Measurements from ENCODE around the gene RNH1.

DNA sequence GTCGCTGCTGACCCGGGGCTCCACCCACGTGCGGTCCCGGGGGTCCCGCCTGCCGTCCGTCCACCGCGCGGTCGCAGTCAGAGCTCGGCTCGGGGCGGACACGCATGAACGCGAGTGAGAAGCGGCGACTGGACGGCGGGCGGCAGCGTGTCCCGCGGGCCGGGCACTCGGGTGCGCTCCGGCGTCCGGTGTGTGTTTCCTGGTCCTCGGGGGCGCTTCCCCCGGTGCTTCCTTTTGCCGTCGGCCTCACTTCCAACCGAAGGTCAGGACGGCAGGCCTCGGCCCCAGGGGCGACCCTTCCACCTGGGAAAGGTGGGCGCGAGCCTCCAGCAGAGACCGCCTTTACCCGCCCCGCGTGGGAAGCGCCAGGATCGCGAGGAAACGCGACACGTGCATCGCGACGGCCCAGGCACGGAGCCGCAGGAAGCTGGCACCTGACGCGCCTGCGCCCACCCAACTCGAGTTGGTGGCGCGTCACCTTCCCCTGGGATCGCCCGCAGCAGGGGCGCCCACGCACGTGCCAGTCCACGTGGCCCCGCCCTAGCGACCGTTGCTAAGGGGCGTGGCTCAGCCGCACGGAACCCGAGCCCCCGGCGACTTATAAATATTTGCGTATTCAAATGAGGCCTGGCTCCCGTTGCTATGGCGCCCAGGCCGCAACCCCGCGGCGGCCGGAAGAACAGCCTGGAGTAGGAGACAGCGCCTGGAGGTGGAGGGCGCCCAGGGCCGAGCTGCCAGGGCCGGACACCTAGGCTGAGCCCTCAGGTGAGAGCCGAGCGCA lies 30.0 kb upstream of the RNH1 start, which contains the start of gene LRRC56:
- no peak for TF ChIP-seq EZH2 (IDR thresholded peaks at IDR 0.05; ENCODE audit: low read length, missing control alignments)
- no peak for TF ChIP-seq CTCF (conservative IDR thresholded peaks at IDR 0.05 in 1 of 2, IDR thresholded peaks at IDR 0.05 in 1 of 2; ENCODE audit: low read depth in 1 of 2, low read length in 2 of 2)
